WTC11 (cell line): ENCODE results near the gene BBS1. TPM values are rescaled to one million over a fixed set of nuclear protein-coding genes. Genes with fewer than 3 reads are reported as not detected.

ENCODE experiments used
- ATAC-seq: fragments of 200-7000 bp; cut with Tn5 transposase; 2 replicates; pipeline ENCODE4 v1.10.0; 2021; ENCODE audit warnings: mild to moderate bottlenecking, moderate library complexity
- Bru-seq: library from RNA; stranded (reverse); fragments of 400-500 nt; gene quantifications from one replicate; lab custom pipeline; 2021; lab: Mats Ljungman, UMichigan
- CTCF ChIA-PET: fragments of 300-600 bp; sonication (Branson Sonifier 250); formaldehyde crosslinking; loops from one replicate; lab custom pipeline; 2021; ENCODE audit warnings: antibody characterized with exemption; lab: Charles Lee
- POLR2A ChIA-PET: fragments of 350-600 bp; sonication (Branson Sonifier 250); formaldehyde crosslinking; loops from one replicate; lab custom pipeline; 2021; ENCODE audit warnings: antibody characterized with exemption; lab: Charles Lee
- DNase-seq: peaks from one replicate; pipeline ENCODE4 v3.0.0; 2021; ENCODE audit warnings: low spot score
- H3K27ac Mint-ChIP-seq: 2 replicates; pipeline ENCODE4 v1.8.0; 2021; ENCODE audit warnings: mixed read lengths
- H3K27me3 Mint-ChIP-seq: 2 replicates; pipeline ENCODE4 v1.8.0; 2021; ENCODE audit warnings: low read depth, mild to moderate bottlenecking, moderate library complexity, mixed read lengths
- H3K36me3 Mint-ChIP-seq: 2 replicates; pipeline ENCODE4 v1.8.0; 2021; ENCODE audit warnings: mixed read lengths
- H3K4me1 Mint-ChIP-seq: 2 replicates; pipeline ENCODE4 v1.8.0; 2022; ENCODE audit warnings: mixed read lengths
- H3K4me3 Mint-ChIP-seq: 2 replicates; pipeline ENCODE4 v1.8.0; 2021; ENCODE audit warnings: mild to moderate bottlenecking, moderate library complexity, mixed read lengths
- H3K9me3 Mint-ChIP-seq: 2 replicates; pipeline ENCODE4 v1.8.0; 2021; ENCODE audit warnings: mixed read lengths
- AR ChIP-seq: fragments of 250-450 bp; sonication (Bioruptor Pico); IDR thresholded peaks from 2 replicates; pipeline ENCODE4 v1.9.0; 2021; ENCODE audit warnings: mild to moderate bottlenecking
- CREB1 ChIP-seq: sonication (generic); formaldehyde crosslinking; IDR thresholded peaks from 2 replicates; pipeline ENCODE4 v1.8.0; 2023; ENCODE audit warnings: mild to moderate bottlenecking, missing genetic modification reagents
- CREM ChIP-seq: sonication (generic); formaldehyde crosslinking; IDR thresholded peaks from 2 replicates; pipeline ENCODE4 v1.8.1; 2022; ENCODE audit warnings: mild to moderate bottlenecking, missing genetic modification reagents, moderate library complexity
- FOXK1 ChIP-seq: sonication (generic); formaldehyde crosslinking; IDR thresholded peaks from 2 replicates; pipeline ENCODE4 v1.8.0; 2022; ENCODE audit warnings: mild to moderate bottlenecking, moderate library complexity, missing genetic modification reagents
- FOXP4 ChIP-seq: sonication (generic); formaldehyde crosslinking; IDR thresholded peaks from 2 replicates; pipeline ENCODE4 v1.8.0; 2022; ENCODE audit warnings: mild to moderate bottlenecking, missing genetic modification reagents
- HMGXB4 ChIP-seq: sonication (generic); formaldehyde crosslinking; IDR thresholded peaks from 2 replicates; pipeline ENCODE4 v1.8.1; 2023; ENCODE audit warnings: mild to moderate bottlenecking, moderate library complexity, missing genetic modification reagents
- JUN ChIP-seq: sonication (generic); formaldehyde crosslinking; IDR thresholded peaks from 2 replicates; pipeline ENCODE4 v1.8.0; 2023; ENCODE audit warnings: mild to moderate bottlenecking, missing genetic modification reagents
- MAX ChIP-seq: sonication (generic); formaldehyde crosslinking; IDR thresholded peaks from 2 replicates; pipeline ENCODE4 v1.8.0; 2022; ENCODE audit warnings: mild to moderate bottlenecking, missing genetic modification reagents
- MLX ChIP-seq: sonication (generic); formaldehyde crosslinking; IDR thresholded peaks from 2 replicates; pipeline ENCODE4 v1.8.1; 2023; ENCODE audit warnings: mild to moderate bottlenecking, missing genetic modification reagents, moderate library complexity
- NFE2L1 ChIP-seq: sonication (generic); formaldehyde crosslinking; IDR thresholded peaks from 2 replicates; pipeline ENCODE4 v1.8.1; 2023; ENCODE audit warnings: missing genetic modification reagents
- NR2C2 ChIP-seq: sonication (generic); formaldehyde crosslinking; IDR thresholded peaks from 2 replicates; pipeline ENCODE4 v1.8.0; 2022; ENCODE audit warnings: mild to moderate bottlenecking, missing genetic modification reagents
- SP1 ChIP-seq: sonication (generic); formaldehyde crosslinking; conservative IDR thresholded peaks from 2 replicates; pipeline ENCODE4 v1.8.1; 2022; ENCODE audit warnings: missing genetic modification reagents
- TEAD1 ChIP-seq: sonication (generic); formaldehyde crosslinking; IDR thresholded peaks from 2 replicates; pipeline ENCODE4 v1.8.0; 2022; ENCODE audit warnings: mild to moderate bottlenecking, missing genetic modification reagents
- USF1 ChIP-seq: sonication (generic); formaldehyde crosslinking; IDR thresholded peaks from 2 replicates; pipeline ENCODE4 v1.8.0; 2022; ENCODE audit warnings: mild to moderate bottlenecking, missing genetic modification reagents
- ZBTB43 ChIP-seq: sonication (generic); formaldehyde crosslinking; IDR thresholded peaks from 2 replicates; pipeline ENCODE4 v1.8.1; 2023; ENCODE audit warnings: mild to moderate bottlenecking, missing genetic modification reagents
- ZNF232 ChIP-seq: sonication (generic); formaldehyde crosslinking; IDR thresholded peaks from 2 replicates; pipeline ENCODE4 v1.8.0; 2022; ENCODE audit warnings: mild to moderate bottlenecking, missing genetic modification reagents
- ZNF317 ChIP-seq: sonication (generic); formaldehyde crosslinking; IDR thresholded peaks from 2 replicates; pipeline ENCODE4 v1.8.1; 2023; ENCODE audit warnings: low read depth, mild to moderate bottlenecking, moderate library complexity, missing genetic modification reagents, borderline replicate concordance
- ZNF396 ChIP-seq: fragments of 250-450 bp; sonication (Bioruptor Pico); IDR thresholded peaks from 2 replicates; pipeline ENCODE4 v1.8.0; 2021; ENCODE audit warnings: mild to moderate bottlenecking, moderate library complexity, borderline replicate concordance
- ZNF532 ChIP-seq: fragments of 250-450 bp; sonication (Bioruptor Pico); IDR thresholded peaks from 2 replicates; pipeline ENCODE4 v1.9.0; 2021; ENCODE audit warnings: mild to moderate bottlenecking, borderline replicate concordance
- long read RNA-seq, 3 experiments: library from RNA in 1 of 3; library from capped mRNA in 1 of 3; library from polyadenylated mRNA in 1 of 3; unstranded in 2 of 3; stranded (forward) in 1 of 3; transcript quantifications; one replicate each; pipeline ENCODE4 v2.0.0, GENCODE V29; 2021
- total RNA-seq: library from RNA; stranded (reverse); gene quantifications from 3 replicates; pipeline ENCODE4 v1.2.3, GENCODE V29; 2021

The BBS1 gene
- 22.9 to 26.8 TPM (median 24.1 TPM) in 3 replicates for total RNA-seq
- Bru-seq, nascent RNA = percentile 54 among the genes with signal in this experiment
- long read RNA-seq, experiment 1, transcript BBS1-201 (17 exons, 3,423 nt) = major isoform, 37 of 60 reads
- long read RNA-seq, experiment 1, partial matches to known transcripts = 5 of 60 reads
- long read RNA-seq, experiment 1, other reads (novel, unspliced or antisense) = 16 of 60 reads
- long read RNA-seq, experiment 2, partial matches to known transcripts = 0 of 10 reads
- long read RNA-seq, experiment 2, other reads (novel, unspliced or antisense) = 6 of 10 reads
- long read RNA-seq, experiment 3, partial matches to known transcripts = 11 of 13 reads
- long read RNA-seq, experiment 3, other reads (novel, unspliced or antisense) = 2 of 13 reads

- CTCF ChIA-PET = interaction anchor here (0.8 to 3.6 kb wide), 6 partner anchors 19 to 168 kb away, joined by 3 to 17 read pairs (median 4); partner anchors contain the start of genes DPP3, MRPL11 and RBM4B
- H3K4me1 Mint-ChIP-seq = peaks cover 7% of the 10 kb centered on the region
- peak within 1 kb of the TSS; percentile 80 for H3K27ac Mint-ChIP-seq
- ATAC-seq (peak; percentile 97), DNase-seq (peak; percentile 89)
- H3K9me3 Mint-ChIP-seq = no peaks in the 10 kb centered on the region
- POLR2A ChIA-PET = interaction anchor here (0.8 to 1.2 kb wide), 4 partner anchors 9 to 168 kb away, joined by 3 to 4 read pairs (median 3); partner anchors contain the start of genes ACTN3 and RBM4
- peak within 1 kb of the TSS; percentile 99 for H3K4me3 Mint-ChIP-seq
- H3K27me3 Mint-ChIP-seq = no peaks in the 10 kb centered on the region
- peaks cover 3% of the 10 kb centered on the region; the same call in 1 of the 2 replicates for H3K36me3 Mint-ChIP-seq
- TF ChIP-seq AR (CRISPR knock-in tag) (no peak), FOXK1 (CRISPR knock-in tag) (peak; percentile 81), ZNF232 (CRISPR knock-in tag) (0 out of 2 replicates have a peak, but pooled peaks have one; percentile 17), NFE2L1 (CRISPR knock-in tag) (peak; percentile 78; the same call in 1 of the 2 replicates), USF1 (CRISPR knock-in tag) (0 out of 2 replicates have a peak, but pooled peaks have one; percentile 29), ZBTB43 (CRISPR knock-in tag) (0 out of 2 replicates have a peak, but pooled peaks have one; percentile 48), HMGXB4 (CRISPR knock-in tag) (no peak), NR2C2 (CRISPR knock-in tag) (no peak), MLX (CRISPR knock-in tag) (no peak), JUN (0 out of 2 replicates have a peak, but pooled peaks have one; percentile 26), ZNF317 (CRISPR knock-in tag) (no peak), ZNF396 (CRISPR knock-in tag) (no peak), MAX (CRISPR knock-in tag) (peak; percentile 79), FOXP4 (CRISPR knock-in tag) (peak; percentile 66), CREB1 (CRISPR knock-in tag) (no peak), SP1 (CRISPR knock-in tag) (peak; percentile 99), TEAD1 (CRISPR knock-in tag) (peak; percentile 94; the same call in 1 of the 2 replicates), ZNF532 (CRISPR knock-in tag) (no peak), CREM (CRISPR knock-in tag) (no peak)
Measured at GRCh38 chr11:66510271-66510989, at the start of gene BBS1. Gene BBS1, plus strand, starts transcription at chr11:66510635. Its CDS starts 25 bp downstream, at chr11:66510660.
